GM19025 (cell line): ENCODE results near the gene APC2.

Experiments used
- ATAC-seq: cut with Tn5 transposase; IDR thresholded peaks from one replicate; pipeline ENCODE4 v1.9.1; 2021; ENCODE audit warnings: mild to moderate bottlenecking, low read depth, moderate library complexity; ENCODE audit not compliant: unreplicated experiment

The APC2 gene

GRCh38 chr19:1465191-1466016 is 15.5 kb downstream of the APC2 start:
- no peak for ATAC-seq

GRCh38 chr19:1466018-1466460 is 16.1 kb downstream of the APC2 start:
- ATAC-seq: no peak

- ATAC-seq: no peak
Observed at GRCh38 chr19:1466461-1467214, 16.7 kb downstream of the APC2 start.

- no peak for ATAC-seq
Observed at GRCh38 chr19:1467215-1467489, 17.2 kb downstream of the APC2 start.

GRCh38 chr19:1467490-1468273 is 17.8 kb downstream of the APC2 start:
- no peak for ATAC-seq

- no peak for ATAC-seq
Observed at GRCh38 chr19:1468274-1468820, 18.4 kb downstream of the APC2 start.

GRCh38 chr19:1468821-1469254 is 18.9 kb downstream of the APC2 start:
- no peak for ATAC-seq

- no peak for ATAC-seq
Observed at GRCh38 chr19:1469255-1470054, 19.5 kb downstream of the APC2 start.

- ATAC-seq: no peak
Observed at GRCh38 chr19:1470055-1470304, 20.1 kb downstream of the APC2 start.

GRCh38 chr19:1470305-1471009 is 20.5 kb downstream of the APC2 start:
- no peak for ATAC-seq

- ATAC-seq: no peak
Observed at GRCh38 chr19:1471010-1471514, 21.1 kb downstream of the APC2 start.

GRCh38 chr19:1471515-1472160 is 21.7 kb downstream of the APC2 start:
- ATAC-seq: no peak

- ATAC-seq: no peak
Observed at GRCh38 chr19:1472231-1473084, 22.5 kb downstream of the APC2 start.

GRCh38 chr19:1473085-1473851 is 23.3 kb downstream of the APC2 start:
- ATAC-seq: no peak

- no peak for ATAC-seq
Observed at GRCh38 chr19:1474011-1474764, 24.3 kb downstream of the APC2 start.

- no peak for ATAC-seq
Observed at GRCh38 chr19:1474765-1475351, 24.9 kb downstream of the APC2 start.
